ENCODE measurements around the gene PRCC. TPM values are rescaled to one million over a fixed set of nuclear protein-coding genes. Genes with fewer than 3 reads are reported as not detected.
A peak's percentile ranks its signal among the peaks of the same experiment; 100 is the strongest.

Gene PRCC
- total RNA-seq, 2 donors from 2014 or later: 67.7 to 84.4 TPM

DNA sequence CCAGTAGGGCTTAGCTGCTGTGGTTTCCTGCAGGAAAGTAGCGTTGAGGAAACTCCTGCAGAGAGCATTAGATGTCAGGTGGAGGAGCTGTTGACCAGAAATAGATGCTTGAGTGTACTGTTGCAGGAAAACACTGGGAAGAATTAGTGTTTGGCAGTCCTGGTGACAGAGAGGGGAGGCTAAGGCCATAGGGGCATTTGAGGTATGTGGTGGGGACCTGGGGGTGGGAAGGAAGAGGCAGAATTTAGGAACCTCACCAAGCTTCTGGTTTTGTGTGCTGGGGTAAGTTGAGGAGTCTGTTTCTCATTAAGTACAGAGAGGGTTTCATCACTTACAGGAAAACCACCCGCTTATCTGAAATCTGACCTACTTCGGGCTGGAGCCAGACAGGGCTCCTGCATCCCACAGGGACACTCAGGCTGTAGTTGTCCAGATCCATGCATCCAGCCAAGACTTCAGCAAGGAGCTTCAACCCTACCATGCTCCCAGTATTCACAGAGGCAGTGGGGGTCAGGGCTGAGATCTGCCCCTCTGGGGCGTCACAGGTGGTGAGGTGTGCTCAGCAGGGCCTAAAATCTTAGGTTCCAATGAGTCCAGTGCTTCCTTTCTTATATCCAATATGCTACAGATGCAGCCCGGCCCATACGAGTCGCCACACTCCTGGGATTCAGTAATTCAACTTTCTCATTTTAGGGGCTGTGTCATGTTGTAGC, 34.2 kb downstream of the PRCC start:
- no peak for DNase-seq
- peak in 1 of 2 donors; percentile 27 for ATAC-seq (replicated peaks in 1 of 2)
- H3K27ac Mint-ChIP-seq: peak overlapping the region; percentile 73
- H3K36me3 Mint-ChIP-seq (ENCODE audit: insufficient read depth in 2 of 2): peaks cover 7 to 16% of the 10 kb centered on the region in 2 donors
- peak overlapping the region in 1 of 2 donors; percentile 13 for H3K4me3 Mint-ChIP-seq
- H3K4me1 Mint-ChIP-seq (ENCODE audit: low read depth): peaks cover 33% of the 10 kb centered on the region
- H3K9me3 Mint-ChIP-seq: no peaks in the 10 kb centered on the region
- H3K27me3 Mint-ChIP-seq (ENCODE audit: low read depth): no peaks in the 10 kb centered on the region

DNA sequence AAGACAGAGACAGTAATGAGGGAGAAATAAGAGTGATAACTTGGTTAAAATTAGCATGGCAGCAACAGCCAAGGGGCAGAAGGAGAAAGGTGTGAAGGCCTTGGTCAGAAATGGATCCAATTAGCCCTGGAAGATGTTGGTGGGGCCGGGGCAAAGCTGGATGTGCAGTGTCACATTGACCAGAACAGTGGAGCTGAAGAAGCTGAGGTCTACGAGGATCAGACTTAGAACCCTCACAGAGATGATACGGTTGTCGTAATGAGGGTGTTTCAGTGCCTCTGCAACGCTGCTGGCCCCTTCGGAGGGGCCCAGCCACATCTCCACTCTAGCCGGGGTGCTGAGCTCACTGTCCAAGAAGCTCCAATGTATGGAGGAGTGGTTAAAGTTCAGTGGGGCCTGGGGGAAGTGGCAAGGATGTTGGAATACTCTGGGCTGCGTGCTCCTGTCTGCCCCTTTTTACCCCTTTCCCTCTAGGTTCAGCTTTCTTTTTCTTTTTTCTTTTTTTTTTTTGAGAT, 35.1 kb downstream of the PRCC start:
- ATAC-seq (replicated peaks in 1 of 2) (no peak), DNase-seq (no peak)
- Mint-ChIP-seq H3K27ac (peak overlapping the region; percentile 73), H3K4me1 (ENCODE audit: low read depth) (peaks cover 42% of the 10 kb centered on the region), H3K36me3 (ENCODE audit: insufficient read depth in 2 of 2) (peaks cover 11 to 20% of the 10 kb centered on the region in 2 donors), H3K27me3 (ENCODE audit: low read depth) (no peaks in the 10 kb centered on the region), H3K9me3 (no peaks in the 10 kb centered on the region), H3K4me3 (peak overlapping the region in 1 of 2 donors; percentile 13)

DNA sequence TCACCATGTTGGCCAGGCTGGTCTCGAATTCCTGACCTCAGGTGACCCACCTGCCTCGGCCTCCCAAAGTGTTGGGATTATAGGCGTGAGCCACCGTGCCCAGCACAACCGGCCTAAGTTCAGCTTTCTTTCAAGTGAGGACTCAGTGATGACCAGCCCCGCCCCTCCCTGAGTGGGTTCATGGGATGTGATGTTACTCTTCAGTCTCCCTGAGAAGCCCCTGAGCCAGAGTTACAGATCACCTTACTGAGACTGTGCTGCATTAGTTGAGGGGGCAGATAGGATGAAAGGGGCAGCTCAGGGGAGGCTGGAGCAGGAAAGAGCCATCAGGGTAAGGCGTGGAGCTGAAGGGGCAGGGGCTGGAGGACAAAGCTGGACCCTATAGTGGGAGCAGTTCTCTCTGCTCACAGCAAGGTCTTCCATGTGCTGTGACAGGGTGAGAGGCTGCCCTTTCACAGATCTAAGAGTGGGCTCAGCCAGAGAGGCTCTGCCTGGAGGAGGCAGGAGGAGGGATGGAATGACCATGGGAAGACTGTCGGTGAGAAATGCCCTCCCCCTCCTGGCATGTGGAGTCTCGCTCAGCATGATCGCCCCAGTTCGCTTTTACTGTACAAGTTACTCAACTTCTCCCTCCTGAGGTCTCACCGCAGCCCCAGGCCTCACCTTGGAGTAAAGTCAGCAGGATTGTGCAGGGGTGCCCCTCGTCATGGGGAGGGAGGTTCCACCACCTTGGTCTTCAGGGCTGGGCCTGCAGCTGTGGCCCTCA, 35.9 kb downstream of the PRCC start:
- H3K36me3 Mint-ChIP-seq (ENCODE audit: insufficient read depth in 2 of 2): peaks cover 18 to 24% of the 10 kb centered on the region in 2 donors
- peaks cover 50% of the 10 kb centered on the region for H3K4me1 Mint-ChIP-seq (ENCODE audit: low read depth)
- no peak overlapping the region for H3K4me3 Mint-ChIP-seq
- no peaks in the 10 kb centered on the region for H3K27me3 Mint-ChIP-seq (ENCODE audit: low read depth)
- no peaks in the 10 kb centered on the region for H3K9me3 Mint-ChIP-seq
- H3K27ac Mint-ChIP-seq: peak overlapping the region; percentile 43
- DNase-seq (no peak), ATAC-seq (replicated peaks in 1 of 2) (no peak)

DNA sequence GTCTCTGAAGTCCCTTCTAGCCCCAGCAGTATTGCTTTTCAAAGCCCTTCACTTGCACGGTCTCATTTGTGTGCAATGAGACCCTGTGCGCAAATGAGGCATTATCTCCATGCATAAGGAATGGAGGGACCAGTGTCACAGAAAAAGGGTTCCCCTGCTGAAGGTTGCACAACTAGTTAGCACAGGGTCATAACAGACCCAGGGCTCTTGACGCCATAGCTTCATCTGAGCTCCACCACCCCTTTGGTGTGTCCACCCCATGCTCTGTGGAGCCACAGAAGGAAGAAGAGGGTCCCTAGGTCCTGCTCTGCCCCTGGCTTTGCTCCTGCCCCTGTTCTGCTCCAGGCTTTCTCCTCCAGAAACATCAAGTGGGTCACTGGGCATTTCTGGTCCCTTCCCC, 36.7 kb downstream of the PRCC start:
- DNase-seq: no peak
- ATAC-seq (replicated peaks in 1 of 2): no peak
- Mint-ChIP-seq H3K27me3 (ENCODE audit: low read depth) (no peaks in the 10 kb centered on the region), H3K36me3 (ENCODE audit: insufficient read depth in 2 of 2) (peaks cover 18 to 27% of the 10 kb centered on the region in 2 donors), H3K4me1 (ENCODE audit: low read depth) (peaks cover 58% of the 10 kb centered on the region), H3K4me3 (no peak overlapping the region), H3K9me3 (no peaks in the 10 kb centered on the region), H3K27ac (peak overlapping the region; percentile 84)

DNA sequence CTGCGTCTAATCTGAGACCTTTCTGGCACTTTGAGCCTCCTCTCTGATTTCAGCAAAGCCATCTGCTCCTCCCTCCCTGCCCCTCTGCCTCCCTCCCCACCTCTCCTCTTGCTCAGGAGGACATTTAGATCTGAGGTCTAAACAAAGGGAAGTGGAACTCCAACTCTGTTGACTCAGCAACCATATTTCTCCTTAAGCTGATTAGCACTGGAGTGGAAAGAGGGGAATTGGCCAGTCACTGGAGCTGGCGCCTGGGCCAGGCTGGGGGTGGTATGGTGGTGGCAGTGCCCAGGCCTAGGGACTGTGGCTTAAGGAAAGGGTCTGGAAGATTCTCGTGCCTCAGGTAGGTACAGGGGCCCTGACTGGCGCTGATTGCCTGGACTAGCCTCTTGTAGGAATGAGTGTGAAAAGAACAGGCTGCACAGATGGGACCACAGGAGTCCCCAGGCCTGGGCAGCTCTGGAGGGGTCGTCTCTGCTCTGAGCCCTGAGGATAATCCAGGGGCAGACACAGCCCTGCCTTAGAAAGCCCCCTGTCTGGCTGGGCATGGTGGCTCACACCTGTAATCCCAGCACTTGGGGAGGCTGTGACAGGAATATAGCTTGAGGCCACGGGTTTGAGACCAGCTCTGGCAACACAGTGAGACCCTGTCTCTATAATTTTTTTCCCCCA, 37.4 kb downstream of the PRCC start:
- peaks cover 64% of the 10 kb centered on the region for H3K4me1 Mint-ChIP-seq (ENCODE audit: low read depth)
- no peaks in the 10 kb centered on the region for H3K9me3 Mint-ChIP-seq
- DNase-seq (no peak), ATAC-seq (replicated peaks in 1 of 2) (no peak)
- peaks cover 20 to 27% of the 10 kb centered on the region in 2 donors for H3K36me3 Mint-ChIP-seq (ENCODE audit: insufficient read depth in 2 of 2)
- H3K27me3 Mint-ChIP-seq (ENCODE audit: low read depth): no peaks in the 10 kb centered on the region
- peak overlapping the region; percentile 84 for H3K27ac Mint-ChIP-seq
- no peak overlapping the region for H3K4me3 Mint-ChIP-seq

DNA sequence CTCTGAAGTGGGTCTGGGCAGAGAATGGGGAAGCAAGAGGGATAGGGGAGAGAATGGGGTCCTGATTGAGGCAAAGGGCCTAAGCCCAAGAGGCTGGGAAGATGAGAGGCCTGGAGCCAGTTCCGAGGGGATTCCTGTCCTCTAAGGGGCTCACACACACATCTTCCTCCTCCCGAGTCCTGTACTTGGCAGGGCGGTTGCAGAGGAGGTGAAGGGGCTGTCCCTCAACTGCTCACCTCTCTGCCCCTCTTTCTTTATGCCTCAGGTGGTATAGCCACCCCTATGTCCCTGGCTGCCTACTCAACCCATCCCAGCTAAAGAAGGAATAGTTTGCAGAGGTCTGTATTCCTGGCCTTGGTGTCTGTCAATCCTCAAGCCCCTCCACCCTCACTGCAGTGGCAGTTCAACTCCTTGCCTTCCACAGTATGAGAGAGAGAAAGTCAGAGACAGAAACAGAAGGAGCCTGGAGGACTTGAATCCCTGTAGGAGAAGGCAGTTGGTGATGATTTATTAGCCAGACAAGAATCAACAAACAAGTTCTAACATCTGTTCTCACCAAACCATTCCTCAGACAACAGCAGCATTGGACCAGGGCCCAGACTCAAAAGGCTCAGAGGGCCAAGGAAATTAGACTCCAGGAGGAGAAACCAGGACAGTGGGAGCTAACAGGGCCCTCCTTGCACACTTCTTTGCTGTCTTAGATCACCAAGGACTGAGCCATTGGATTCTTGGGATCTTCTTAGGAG, 38.6 kb downstream of the PRCC start:
- Mint-ChIP-seq H3K9me3 (no peaks in the 10 kb centered on the region), H3K4me3 (no peak overlapping the region), H3K27ac (peak overlapping the region; percentile 83), H3K27me3 (ENCODE audit: low read depth) (no peaks in the 10 kb centered on the region), H3K36me3 (ENCODE audit: insufficient read depth in 2 of 2) (peaks cover 22 to 28% of the 10 kb centered on the region in 2 donors), H3K4me1 (ENCODE audit: low read depth) (peaks cover 71% of the 10 kb centered on the region)
- no peak for DNase-seq
- ATAC-seq (replicated peaks in 1 of 2): no peak

DNA sequence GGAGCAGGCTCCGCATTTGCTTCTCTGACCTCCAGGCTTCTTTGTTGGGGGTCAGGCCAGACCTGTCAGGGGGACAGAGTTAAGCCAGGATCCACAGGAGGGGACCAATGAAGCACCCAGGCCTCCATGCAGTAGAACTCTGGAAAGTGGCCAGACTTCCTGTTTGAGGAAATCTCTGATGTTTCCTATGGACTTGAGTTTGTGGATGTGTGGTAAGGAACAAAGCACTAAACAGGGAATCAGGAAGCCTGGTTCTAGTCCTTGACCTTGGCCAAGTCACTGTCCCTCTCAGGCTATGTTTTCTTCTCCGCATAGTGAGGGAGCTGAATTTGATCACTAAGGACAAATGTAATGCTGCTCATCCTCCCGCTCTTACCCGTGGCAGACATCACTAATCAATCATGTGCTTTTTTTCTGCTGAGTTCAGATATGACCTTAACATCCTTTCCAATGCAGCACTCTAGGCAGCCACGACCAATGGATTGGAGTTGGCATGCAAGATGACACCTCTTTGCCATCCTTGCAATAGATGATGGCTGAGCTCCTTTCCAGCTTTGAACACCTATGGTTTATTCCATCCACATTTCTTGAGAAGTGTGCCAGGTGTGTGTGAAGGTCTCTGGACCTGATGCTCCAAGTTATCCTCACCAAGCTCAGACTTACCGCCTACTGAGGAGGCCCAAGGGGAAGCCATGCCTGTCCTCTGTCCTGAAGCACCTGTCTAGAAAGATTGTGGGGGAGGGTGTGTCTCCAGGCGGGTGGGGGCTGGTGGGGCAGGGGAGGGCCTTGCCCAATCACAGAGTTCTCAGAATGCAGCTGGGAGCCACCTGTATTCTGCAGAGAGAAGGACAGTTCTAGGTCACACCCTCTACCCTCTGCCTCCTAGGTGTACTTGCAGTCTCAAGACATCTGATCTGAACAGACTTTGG, 39.4 kb downstream of the PRCC start:
- Mint-ChIP-seq H3K36me3 (ENCODE audit: insufficient read depth in 2 of 2) (peaks cover 27 to 35% of the 10 kb centered on the region in 2 donors), H3K4me1 (ENCODE audit: low read depth) (peaks cover 71% of the 10 kb centered on the region), H3K27ac (peak overlapping the region; percentile 83), H3K9me3 (no peaks in the 10 kb centered on the region), H3K4me3 (peak overlapping the region; percentile 53 to 61), H3K27me3 (ENCODE audit: low read depth) (no peaks in the 10 kb centered on the region)
- ATAC-seq (replicated peaks in 1 of 2) (no peak), DNase-seq (no peak)

DNA sequence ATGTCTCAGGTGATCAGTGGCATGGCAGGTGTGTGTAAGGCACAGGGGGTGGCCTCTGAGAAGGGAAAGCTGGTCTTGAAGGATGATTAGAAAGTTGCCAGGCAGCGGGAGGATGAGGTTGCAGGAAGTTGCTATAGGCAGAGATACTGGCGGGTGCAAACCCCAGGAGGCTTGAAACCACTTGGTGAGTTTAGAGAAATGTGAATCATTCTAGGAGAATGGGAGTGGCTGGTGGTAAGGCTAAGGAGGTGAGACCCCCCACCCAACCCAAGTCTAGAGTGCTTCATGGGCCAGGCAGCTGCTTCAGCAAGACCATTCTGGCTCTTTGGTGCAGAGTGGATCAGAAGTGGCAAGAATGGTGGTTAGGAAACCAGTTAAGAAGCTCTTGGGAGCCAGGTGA, 40.3 kb downstream of the PRCC start:
- DNase-seq (peak; percentile 60 to 61), ATAC-seq (replicated peaks in 1 of 2) (peak; percentile 75 to 83)
- H3K27me3 Mint-ChIP-seq (ENCODE audit: low read depth): no peaks in the 10 kb centered on the region
- peaks cover 36 to 43% of the 10 kb centered on the region in 2 donors for H3K36me3 Mint-ChIP-seq (ENCODE audit: insufficient read depth in 2 of 2)
- peak overlapping the region; percentile 53 to 61 for H3K4me3 Mint-ChIP-seq
- peak overlapping the region; percentile 55 for H3K27ac Mint-ChIP-seq
- no peaks in the 10 kb centered on the region for H3K9me3 Mint-ChIP-seq
- H3K4me1 Mint-ChIP-seq (ENCODE audit: low read depth): peaks cover 71% of the 10 kb centered on the region

DNA sequence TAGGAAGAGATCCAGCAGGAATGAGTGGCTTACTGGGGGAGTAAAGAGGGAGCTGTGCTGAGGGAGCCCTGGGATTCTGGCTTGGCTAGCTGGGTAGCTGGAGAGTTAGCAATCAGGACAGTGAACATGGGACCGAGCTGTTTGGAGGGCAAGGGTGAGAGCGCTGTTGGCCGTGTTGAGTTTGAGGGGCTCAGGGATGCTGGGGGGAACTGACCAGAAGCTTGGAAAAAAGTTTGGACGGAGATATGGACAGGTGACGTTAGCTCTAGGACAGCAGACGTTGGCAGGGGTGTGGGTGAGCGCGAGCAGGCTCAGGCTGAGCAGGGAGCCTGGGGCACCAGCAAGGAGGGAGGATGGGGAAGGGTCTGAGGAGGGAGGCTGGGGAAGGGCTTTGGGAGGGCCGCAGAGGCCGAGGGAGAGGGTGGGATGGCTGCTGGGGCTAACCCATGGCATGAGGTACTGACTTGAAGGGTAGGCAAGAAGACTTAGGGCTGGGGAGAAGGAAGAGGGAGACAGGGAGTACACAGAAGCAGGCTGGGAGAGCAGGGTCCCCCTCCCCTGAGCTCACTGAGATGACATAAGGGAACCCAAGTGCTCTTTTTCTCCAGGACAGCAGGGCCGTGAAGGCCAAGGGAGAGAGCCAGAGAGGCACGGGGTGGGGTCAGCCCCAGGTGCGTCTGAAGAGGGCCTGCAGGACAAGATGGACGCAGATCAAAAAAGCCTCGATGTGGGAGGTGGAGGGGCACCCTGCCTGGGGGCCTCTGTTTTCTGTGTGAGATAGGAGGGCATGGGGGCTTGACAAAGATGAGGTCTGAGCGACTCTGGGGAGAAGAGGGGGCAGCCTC, 41.1 kb downstream of the PRCC start:
- ATAC-seq (replicated peaks in 1 of 2): no peak
- H3K9me3 Mint-ChIP-seq: no peaks in the 10 kb centered on the region
- no peaks in the 10 kb centered on the region for H3K27me3 Mint-ChIP-seq (ENCODE audit: low read depth)
- DNase-seq: no peak
- peak overlapping the region; percentile 55 for H3K27ac Mint-ChIP-seq
- H3K36me3 Mint-ChIP-seq (ENCODE audit: insufficient read depth in 2 of 2): peaks cover 41 to 51% of the 10 kb centered on the region in 2 donors
- peaks cover 74% of the 10 kb centered on the region for H3K4me1 Mint-ChIP-seq (ENCODE audit: low read depth)
- H3K4me3 Mint-ChIP-seq: peak overlapping the region; percentile 53 to 61

DNA sequence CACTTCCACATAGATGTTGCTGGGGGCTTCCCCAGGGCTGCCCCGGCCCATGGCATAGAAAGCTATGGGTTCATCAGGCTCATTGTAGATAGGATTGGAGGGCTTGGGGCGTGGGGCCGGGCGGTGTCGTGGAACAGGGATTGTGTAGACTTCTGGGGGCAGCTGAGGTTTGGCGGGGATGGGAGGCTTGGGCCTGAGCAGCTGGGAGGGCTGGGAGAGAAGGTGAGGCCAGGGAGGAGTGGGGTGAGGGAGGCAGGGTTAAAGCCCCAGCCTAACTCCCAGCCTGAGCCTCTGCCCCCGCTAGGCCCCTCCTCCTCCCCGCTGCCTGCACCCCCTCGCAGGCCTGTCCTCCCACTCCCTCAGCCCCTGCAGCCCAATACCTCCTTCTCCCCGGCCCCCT, 41.9 kb downstream of the PRCC start:
- Mint-ChIP-seq H3K27me3 (ENCODE audit: low read depth) (no peaks in the 10 kb centered on the region), H3K4me3 (peak overlapping the region; percentile 33 to 53), H3K9me3 (no peaks in the 10 kb centered on the region), H3K27ac (peak overlapping the region; percentile 55), H3K4me1 (ENCODE audit: low read depth) (peaks cover 78% of the 10 kb centered on the region), H3K36me3 (ENCODE audit: insufficient read depth in 2 of 2) (peaks cover 43 to 55% of the 10 kb centered on the region in 2 donors)
- DNase-seq: no peak
- ATAC-seq (replicated peaks in 1 of 2): no peak

DNA sequence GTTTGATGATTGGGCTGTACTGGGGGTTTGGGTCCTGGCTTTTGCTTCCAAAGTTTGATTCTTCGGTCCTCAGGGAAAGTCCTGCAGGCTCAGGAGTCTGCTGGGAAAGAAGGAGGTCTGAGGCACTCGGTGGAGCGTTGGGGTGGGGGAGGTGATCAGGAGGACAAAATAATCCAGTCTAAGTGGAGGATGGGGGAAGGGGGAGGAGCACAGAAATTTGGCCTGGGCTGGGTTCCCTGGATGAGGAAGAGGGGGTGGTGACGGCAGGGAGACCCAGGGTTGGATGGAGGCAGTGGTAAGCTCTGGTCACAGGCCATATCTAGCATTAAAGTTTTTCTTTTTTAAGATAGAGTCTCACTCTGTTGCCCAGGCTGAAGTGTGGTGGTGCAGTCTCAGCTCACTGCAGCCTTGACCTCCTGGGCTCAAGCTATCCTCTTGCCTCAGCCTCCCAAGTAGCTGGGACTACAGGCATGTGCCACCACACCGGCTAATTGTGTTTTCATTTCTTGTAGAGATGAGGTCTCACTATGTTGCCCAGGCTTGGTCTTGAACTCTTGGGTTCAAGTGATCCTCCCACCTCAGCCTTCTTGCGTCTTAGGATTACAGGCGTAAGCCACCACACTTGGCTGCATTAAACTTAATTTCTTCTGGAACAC, 42.5 kb downstream of the PRCC start:
- Mint-ChIP-seq H3K4me3 (peak overlapping the region in 1 of 2 donors; percentile 8), H3K36me3 (ENCODE audit: insufficient read depth in 2 of 2) (peaks cover 48 to 60% of the 10 kb centered on the region in 2 donors), H3K27ac (peak overlapping the region; percentile 35), H3K9me3 (no peaks in the 10 kb centered on the region), H3K27me3 (ENCODE audit: low read depth) (no peaks in the 10 kb centered on the region), H3K4me1 (ENCODE audit: low read depth) (peaks cover 79% of the 10 kb centered on the region)
- no peak for ATAC-seq (replicated peaks in 1 of 2)
- DNase-seq: no peak

Measured in activated T-cell treated with anti-CD3 and anti-CD28 coated beads, Interleukin-2, amount 50 U/mL, for 72 hours (primary cell).